Stimulated activated CD4-positive, alpha-beta T cell treated with anti-CD3 and anti-CD28 coated beads, TNF-alpha, amount 100 ng/mL, for 4 hours (primary cell): ENCODE data around the gene CRYZ.

ENCODE experiments used
- DNase-seq, 3 experiments: peaks; one replicate each; pipeline ENCODE4 v3.0.0-alpha.2; 2020; ENCODE audit warnings: low read depth in 3 of 3

The CRYZ gene

DNA sequence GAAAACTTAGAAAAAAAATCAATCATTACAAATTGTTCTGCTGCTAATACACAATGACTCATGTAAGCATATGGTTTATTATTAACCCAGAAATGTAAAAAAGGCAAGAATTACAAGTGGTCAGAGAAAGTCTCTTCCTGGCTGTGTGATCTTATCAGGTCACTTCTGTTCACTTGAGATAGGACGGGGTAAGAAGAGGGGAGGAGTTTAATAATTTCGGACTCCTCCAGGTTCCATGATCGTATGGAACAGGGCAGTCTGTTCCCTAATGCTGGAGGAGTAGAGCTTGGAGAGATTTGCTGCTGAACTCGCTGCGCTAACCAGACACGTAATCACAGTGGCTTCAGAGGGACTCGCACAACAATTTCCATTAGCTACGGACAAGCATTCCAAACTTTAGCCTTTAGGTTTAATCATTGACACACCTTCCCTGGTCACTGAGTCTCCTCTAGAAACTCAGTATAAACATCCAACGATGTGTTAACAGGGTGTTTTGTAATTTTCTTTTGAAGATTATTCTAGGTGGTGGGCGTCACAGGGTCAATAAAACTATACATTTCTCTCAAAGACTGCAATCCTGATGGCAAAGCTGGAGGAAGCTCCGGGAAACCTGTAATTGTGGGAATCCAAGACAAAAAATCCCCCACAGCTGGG lies 1.3 kb downstream of the CRYZ start:
- DNase-seq: no peak

DNA sequence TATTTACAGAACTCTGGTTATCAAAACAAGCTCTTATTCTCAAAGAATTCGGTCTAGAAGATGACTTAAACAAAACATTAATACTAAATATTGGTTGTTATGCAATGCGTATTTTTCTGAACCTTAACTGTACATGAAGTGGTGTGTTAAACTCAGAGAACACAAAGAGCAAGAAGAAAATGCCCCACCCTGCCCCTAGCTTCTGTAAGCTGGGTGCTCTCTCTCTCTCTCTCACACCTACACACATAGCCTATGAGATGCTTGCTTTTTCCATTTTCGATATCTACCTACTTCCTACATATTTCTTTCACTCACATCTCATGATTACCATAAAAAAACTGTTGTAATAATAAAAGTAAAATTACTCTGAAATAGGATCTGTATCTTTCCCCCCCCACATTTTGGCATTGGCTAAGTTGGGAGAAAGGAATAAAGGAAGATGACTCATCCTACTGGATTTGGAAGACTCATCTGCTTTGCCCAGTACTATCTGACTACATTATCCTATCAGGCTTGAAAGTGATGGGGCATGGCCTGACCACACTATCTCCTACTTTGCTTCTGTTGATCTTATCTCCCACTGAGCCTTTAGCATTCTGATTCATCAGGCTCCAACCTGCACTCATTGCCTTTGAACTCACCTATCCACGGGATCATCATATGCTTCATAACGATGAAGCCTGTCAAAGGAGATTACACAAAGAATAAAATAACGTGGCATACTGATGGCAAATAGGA lies 2.9 kb downstream of the CRYZ start:
- no peak for DNase-seq

DNA sequence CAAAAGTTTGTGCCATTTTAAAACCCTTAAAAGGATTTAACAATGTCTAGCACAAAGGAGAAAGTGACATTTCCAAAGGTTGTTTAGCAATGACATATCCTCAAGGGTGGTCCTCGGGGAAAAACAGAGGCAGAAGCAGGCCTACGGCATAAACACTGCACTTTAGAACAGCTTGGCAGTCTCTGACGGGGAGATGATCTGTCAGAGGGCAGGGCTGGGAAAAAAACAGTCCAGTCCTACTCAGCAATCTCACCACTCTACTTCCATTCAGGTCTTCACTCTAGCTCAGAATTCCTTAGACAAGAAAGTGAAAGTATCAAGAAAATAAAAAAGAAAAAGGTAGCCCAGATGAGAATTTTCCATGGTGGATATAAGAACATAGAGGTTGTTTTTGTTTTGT lies 4.1 kb downstream of the CRYZ start:
- no peak for DNase-seq

DNA sequence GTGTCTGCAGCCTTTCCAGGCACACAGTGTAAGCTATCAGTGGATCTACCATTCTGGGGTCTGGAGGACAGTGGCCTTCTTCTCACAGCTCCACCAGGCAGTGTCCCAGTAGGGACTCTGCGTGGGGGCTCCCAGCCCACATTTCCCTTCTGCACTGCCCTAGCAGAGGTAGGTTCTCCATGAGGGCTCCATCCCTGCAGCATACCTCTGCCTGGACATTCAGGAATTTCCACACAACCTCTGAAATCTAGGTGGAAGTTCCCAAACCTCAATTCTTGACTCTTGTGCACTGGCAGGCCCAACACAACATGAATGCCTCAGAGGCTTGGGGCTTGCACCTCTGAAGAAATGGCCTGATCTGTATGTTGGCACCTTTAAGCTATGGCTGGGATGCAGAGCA lies 6.8 kb downstream of the CRYZ start:
- DNase-seq: no peak

DNA sequence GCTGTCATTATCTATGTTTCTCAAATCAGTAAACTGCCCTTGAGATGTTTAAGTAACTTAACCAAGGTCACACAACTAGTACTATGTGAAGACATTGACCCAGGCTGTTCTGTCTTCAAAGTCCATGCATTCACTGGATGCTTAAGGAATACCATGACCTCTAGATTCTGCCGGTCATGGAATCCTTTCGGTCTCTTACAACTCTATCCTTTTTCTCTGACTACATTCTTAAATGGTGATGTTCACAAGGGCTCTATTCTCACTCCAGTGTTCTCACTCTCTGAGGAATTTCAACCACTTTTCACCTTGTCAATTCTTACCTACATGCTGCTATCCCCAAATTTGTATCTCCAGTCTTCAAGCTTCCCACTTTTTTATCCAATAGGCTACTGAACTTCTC lies 15.2 kb downstream of the CRYZ start:
- no peak for DNase-seq

DNA sequence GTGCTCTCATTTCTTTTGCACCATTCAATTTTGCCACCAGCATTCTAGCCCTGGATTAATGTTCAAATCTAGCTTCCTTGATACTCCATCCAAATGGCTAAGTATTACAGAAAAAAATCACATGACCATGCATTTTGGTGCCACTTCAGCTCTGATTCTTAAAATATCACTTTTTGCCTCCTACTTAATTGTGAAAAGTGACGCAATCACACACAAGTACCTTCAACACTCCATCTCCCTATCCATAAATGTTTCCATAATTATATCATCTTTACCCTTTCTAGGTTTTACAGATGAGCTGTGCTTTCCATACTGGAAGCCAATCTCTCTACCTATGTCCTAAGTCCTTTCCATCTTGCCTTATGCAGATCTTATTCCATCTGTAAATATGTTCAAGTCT lies 16.0 kb downstream of the CRYZ start:
- DNase-seq: no peak

DNA sequence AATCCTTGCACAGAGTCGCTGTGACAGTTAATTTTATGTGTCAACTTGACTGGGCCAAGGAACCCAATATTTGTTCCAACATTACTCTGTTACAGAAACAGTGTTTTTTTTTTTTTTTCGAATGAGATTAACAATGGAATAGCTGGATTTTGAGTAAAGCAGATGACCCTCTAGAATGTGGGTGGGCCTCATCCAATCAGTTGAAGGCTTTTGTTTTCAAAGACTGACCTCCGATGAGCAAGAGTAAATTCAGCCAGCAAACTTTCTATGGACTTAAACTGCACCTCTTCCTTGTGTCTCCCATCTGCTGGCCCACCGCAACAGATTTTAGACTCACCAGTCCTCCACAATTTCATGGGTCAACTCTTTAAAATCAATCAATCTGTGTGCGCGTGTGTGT lies 17.0 kb downstream of the CRYZ start:
- DNase-seq: no peak

DNA sequence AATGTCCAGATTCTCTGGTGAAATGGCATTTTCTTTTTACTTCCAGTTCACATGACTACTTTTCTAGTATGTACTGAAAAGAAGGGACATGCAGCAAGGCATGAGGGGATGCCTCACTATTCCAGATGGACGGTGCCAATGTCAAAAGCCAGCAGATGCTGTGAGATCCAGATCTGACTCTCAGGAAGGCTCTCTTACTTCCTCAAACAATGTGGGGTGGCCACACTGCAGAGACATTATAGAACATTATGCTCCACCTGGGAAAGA lies 17.7 kb downstream of the CRYZ start:
- no peak for DNase-seq

DNA sequence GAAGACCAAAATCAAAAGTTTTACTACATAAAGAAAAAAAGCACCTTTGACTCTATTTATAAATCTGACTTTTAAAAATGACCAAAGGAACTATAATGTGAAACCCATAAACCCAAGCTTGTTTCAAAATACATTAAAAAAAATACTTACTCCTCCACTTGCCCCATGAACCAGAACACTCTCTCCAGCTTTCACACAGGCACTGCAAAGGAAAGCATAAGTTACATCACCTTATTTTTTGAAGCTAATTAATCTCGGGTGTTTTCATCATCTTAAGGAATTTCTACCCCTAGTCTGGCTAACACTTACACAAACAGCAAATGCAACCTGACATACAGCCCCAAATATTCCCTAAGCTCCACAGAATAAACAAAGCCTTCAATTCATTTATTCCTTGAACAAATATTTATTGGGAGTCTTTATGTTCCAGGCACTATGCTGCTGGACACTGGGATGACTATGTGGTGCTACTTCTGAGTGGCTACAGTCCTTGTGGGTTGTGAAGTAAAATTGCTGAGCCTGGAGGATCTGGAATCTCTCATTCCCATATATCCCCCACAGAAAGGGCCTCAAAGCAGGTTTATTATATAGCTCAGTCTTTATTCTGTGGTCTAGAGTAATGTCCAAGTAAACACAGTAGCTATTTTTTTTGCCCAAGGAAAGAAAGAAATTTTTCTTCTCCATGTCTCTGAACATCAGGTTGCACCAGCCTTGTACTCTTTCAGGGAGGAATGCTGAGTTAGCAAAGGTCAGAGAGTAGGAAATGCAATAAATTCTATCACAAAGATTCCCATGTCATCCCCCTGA lies 18.2 kb downstream of the CRYZ start:
- DNase-seq: no peak

DNA sequence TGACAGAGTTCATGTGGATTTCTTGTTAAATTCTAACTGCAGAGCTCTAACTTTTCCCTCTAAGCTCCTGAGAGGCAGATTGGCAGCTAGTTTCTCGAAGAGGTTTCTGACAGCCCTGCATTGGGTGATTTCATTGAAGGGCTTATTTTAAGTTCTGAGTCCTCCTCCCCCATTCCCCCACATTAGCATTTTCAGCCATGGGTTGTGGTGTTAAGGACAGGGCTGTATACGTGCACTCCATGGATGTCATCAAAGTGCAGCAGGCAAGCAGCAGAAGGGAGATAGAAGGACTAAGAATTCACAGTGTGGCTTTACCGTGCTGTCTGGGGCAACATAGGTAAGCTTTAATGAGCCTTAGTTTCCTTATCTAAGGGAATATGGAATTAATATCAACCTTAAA lies 19.0 kb downstream of the CRYZ start:
- DNase-seq: no peak

DNA sequence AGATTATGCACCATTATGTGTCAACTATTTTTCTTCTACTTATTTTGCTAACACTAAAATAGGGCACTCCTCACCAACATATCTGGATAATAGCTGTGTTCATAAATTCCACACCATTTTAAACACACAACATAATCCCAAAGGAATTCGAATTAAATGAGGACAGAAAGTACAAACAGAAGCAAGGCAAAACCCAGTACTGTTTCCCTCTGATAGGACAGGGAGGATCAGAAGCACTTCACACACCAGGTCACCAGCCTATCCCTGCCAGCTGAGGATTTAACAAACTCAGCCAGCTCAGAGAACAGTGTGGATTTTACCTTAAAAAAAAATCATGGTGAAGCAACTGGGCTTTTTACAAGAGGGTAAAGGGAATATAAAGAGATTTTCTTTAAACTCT lies 20.0 kb downstream of the CRYZ start:
- no peak for DNase-seq

DNA sequence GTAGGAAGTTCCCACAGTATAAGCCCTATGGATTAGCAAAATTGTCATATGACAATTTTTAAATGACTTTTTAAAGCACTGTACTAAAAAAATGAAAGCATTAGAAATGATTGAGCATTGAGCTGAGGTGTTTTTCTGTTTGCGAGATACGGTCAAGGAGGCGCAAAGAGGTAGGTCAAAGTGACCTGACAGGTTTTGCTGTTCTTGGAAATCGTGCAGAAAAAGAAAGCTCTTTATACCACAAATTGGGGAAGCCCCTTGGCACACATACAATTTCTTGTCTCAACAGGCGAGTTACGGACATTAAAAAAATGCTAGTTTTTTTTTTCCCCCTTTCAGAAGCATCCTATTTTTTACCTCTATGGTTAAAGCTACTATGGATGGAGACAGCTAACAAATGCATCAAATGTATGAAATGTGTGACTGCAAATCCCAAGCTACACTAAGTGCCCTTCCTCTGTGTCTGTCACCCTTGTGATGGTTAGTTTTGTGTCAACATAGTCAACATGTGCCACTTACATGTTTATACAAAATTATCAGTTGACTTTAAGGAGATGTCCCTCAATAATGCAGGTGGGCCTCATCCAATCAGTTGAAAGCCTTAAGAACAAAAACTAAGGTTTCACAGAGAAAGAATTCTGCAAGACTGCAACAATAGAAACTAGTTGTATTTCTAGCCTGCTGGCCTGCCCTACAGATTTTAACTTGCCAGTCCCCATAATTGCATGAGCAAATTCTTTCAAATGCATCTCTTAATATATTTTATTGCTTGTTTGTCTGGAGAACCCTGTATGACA lies 29.3 kb downstream of the CRYZ start:
- DNase-seq: no peak

DNA sequence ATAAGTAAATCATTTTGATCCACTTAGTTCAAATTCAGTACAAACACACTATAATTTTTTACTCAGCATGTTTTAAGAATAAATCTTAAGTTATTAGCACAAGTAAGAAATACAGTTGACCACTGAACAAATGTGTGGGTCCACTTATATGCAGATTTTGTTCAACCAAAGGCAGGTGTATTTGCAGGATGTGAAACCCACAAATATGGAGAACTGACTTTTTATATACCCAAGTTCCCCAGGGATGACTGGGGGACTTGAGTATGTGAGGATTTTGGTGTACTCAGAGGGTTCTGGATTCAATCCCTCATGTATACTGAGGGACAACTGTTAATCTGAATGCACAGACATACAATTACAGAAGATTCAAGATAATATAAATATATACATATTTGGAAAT lies 33.5 kb downstream of the CRYZ start:
- DNase-seq: no peak

DNA sequence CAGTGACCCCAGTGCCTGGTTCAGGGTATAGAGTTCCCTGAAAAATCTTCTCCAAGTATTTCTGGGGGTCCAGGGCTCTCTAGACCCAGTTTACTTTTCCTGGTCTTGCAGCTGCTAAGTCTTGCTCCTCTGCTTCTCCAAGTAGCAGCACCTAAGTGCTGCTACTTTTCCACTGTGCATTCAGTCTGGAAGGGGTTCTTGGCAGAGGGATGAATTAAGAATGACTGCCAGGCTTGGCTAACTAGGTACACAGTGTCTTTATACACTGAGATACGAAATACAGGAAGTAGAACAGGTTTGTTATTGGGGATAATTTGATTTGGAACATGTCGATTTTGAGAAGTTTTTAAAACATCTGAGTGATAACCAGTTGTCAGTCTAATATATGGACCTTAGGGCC lies 35.0 kb downstream of the CRYZ start:
- DNase-seq: no peak

DNA sequence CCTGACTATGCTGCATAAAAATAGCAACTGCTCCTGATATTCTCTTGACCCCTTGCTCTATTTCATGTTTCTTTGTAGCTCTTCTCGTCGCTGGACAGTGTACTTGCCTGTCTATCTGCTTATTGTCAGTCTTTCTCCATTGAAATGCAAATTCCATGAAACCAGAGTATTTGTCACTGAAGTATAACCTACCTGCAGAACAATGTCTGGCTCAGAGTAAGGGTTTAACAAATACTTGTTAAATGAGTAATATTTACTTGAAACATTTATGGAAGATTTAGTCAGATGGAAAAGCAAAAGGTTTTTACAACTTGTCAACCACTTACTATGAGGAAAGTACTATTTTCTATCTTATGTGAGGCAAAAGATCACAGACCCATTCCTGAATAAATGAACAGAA lies 39.4 kb downstream of the CRYZ start:
- DNase-seq: no peak

DNA sequence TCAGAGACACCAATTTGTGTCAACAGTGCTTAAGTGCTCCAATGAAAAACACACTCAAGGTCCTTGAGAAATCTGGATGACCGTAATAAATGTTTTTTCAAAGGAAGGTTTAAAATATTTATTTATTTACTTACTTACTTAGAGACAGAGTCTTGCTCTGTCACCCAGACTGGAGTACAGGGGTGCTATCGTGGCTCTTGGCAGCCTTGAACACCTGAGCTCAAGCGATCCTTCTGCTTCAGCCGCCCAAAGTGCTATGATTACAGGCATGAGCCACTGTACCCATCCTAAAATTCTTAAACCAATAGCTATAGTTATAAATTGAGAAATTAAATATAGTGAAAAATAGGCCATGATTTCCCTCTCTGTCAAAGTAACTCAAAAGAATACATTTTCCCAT lies 41.9 kb downstream of the CRYZ start:
- DNase-seq: no peak

DNA sequence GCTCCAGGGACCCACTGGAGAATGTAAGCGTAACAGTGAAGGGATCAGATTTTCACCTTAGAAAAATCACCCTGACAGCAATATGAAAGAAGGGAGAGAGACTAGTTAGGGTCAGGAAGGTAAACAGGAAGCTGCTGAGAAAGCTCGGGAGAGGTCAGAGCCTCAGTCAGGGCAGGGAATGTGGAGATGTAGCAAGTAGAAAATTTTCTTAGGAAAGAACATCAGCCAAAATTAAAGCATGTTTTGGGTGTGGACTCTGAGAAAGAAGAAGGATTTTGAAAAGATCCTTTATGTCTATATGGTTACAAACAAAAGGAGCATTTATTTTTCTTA lies 42.5 kb downstream of the CRYZ start:
- DNase-seq: no peak

DNA sequence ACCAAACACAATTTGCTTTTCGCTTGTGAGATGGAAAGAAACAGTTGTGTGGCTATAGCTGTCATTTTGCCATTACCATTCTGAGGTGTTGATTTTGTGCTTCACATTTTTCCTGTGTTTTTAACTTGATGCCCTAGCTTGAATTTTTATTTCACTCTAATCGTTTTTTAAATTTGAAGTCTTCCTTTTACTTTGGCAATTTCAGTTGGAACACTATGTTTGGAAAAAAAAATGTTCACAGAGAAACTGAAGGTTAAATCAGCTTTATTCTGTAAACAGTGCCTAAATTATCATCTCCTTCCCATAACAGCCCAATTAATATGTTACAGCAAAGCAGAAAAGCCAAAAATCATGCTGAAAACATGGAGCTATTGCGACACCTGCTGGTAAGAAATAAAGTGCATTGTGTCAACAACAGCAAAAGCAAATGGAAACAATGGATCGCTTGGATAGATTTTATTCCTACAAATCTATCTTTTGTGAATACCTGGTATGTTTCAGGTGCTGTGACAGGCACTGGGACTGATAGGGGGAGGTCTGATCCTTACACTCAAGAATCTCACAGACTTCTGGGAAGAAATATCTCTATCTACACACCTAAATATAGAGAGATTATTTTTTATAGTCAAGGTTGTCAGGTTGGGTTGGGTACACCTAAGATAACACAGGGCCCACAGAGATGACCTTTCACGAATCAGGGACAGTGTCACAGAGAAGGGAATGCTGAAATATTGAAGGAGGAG lies 43.1 kb downstream of the CRYZ start:
- DNase-seq: peak in 1 of 3 experiments; percentile 3

DNA sequence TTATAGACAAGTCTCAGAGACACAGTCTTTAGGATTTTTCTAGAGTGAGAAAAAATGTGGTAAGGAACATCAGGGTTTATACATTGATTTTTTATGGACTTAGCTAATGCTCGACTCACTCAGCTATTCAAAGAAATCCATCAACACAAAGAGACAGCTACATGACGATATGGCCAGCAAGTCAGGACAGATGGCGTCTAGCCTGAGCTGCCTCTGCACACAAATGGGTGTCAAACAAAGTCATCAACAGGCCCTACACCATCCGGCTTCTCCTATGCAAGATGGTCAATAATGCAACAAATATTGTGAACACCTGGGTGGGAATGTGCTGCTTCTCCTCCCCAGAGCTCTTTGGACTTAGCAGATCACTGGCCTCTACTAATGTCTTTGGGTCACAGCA lies 45.9 kb downstream of the CRYZ start:
- DNase-seq: no peak

DNA sequence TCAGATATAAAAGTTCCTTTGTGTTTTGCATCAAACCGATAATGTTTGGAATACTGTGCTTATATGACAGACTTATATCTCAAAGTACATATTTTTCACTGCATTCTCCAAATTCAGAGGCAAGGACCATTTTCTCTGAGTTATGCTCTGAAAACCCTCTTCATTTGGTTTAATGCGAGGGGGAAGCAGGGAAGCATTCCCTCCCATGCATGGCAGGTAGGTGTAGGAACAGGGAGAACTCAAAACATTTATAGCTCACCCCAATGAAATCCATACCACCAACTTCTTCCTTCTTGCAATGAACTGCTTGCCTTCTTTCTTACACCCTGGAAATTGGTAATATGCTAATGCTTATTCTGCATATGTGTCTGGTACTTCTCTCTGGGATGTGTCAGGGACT lies 48.5 kb downstream of the CRYZ start:
- no peak for DNase-seq

DNA sequence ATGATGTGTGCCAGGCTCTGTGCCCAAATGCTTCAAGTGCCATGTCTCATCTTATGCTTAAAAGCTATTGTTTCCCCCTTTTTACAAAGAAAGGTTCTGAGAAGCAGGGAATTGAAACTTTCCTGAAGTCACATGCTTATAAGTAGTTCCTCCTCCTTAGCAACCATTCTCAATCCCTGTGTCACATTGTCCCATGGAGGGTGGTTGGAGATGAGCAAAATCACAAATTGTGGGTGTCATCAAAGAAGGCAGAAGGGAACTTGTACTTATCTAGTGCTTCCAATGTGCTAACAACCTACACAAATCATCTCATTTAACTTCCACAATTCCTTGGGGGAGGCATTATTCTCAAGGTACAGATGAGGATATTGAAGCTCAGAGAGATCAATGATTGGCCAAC lies 49.2 kb downstream of the CRYZ start:
- DNase-seq: no peak

DNA sequence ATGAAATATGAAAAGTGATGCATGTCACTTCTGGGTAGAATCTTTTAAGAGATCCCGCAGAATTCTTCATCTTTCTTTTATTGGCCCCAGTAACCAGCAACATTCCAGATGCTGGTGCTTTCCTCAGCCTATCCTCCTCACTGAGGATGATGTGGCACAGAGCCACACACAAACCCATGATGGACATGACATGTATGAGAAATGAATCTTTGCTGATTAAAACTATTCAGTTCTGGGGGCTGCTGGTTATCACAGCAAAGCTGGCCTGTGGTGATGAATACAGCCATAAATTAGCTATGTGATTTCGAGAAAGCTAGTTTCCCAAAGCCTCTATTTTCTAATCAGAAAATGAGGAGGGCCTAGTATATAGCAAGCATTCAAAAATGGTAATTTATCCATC lies 51.0 kb downstream of the CRYZ start:
- no peak for DNase-seq
